NT2/D1 (cell line): Measurements from ENCODE around the gene IL22.

Experiments
- YY1 ChIP-seq: IDR thresholded peaks from 2 replicates; pipeline ENCODE4 v1.6.1; 2011; ENCODE audit not compliant: insufficient read length, insufficient read depth
- ZNF274 ChIP-seq: IDR thresholded peaks from 2 replicates; pipeline ENCODE4 v1.6.1; 2011; ENCODE audit warnings: mild to moderate bottlenecking, low read depth, low read length

DNA sequence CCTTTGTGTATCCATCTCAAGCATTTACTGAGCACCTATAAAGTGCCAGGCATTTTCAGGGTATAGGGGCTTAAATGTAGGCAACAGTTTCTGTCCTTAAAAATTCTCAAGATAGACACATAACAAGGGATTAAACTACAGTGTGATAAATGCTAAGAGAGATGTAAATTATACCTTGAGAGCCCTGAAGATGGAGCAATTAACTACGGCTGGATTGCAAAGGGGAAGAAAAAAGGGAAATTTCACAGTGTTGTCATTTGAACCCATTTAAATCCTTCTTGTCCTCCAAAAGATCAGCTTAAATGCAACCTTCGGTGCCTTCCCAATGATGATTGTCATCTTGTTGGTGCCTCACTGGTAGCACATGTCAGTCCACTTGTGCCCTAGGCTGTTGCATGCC, 16.3 kb downstream of the IL22 start:
- no peak for TF ChIP-seq YY1
- no peak for TF ChIP-seq ZNF274
